H1 (cell line): ENCODE results near the gene NCBP2. TPM values are rescaled to one million over a fixed set of nuclear protein-coding genes. Genes with fewer than 3 reads are reported as not detected.

Source experiments
- CTCF ChIA-PET: fragments of 300-600 bp; sonication (Branson Sonifier 250); formaldehyde crosslinking; loops from one replicate; lab custom pipeline; 2021; ENCODE audit not compliant: partially characterized antibody; lab: Charles Lee
- POLR2A ChIA-PET: fragments of 300-600 bp; sonication (Branson Sonifier 250); formaldehyde crosslinking; loops from one replicate; lab custom pipeline; 2021; ENCODE audit warnings: inconsistent platforms; ENCODE audit not compliant: partially characterized antibody; lab: Charles Lee
- DNase-seq, 2 experiments: peaks; one replicate each; pipeline versions ENCODE4 v3.0.0 to v3.0.0-alpha.2; 2010 to 2022; ENCODE audit warnings: low spot score in 2 of 2, low read depth in 1 of 2, mixed read lengths in 1 of 2
- FAIRE-seq: peaks from 2 replicates; lab custom pipeline; 2011; peaks lifted over from hg19 to GRCh38; lab: Jason Lieb, UNC
- H2AFZ ChIP-seq: 2 replicates; pipeline ENCODE4 v1.8.1; 2012; ENCODE audit warnings: low read length, inconsistent platforms
- H2AK5ac ChIP-seq: 2 replicates; pipeline ENCODE4 v1.6.1; 2013; ENCODE audit warnings: low read depth, low read length
- H2BK120ac ChIP-seq: replicated peaks from 2 replicates; pipeline ENCODE3; 2013; ENCODE audit warnings: low read depth, low read length, inconsistent platforms
- H2BK12ac ChIP-seq: 2 replicates; pipeline ENCODE4 v1.6.1; 2013; ENCODE audit warnings: low read depth, low read length
- H2BK15ac ChIP-seq: 2 replicates; pipeline ENCODE4 v1.6.1; 2013; ENCODE audit warnings: low read length
- H2BK20ac ChIP-seq: 2 replicates; pipeline ENCODE4 v1.6.1; 2013; ENCODE audit warnings: low read length
- H2BK5ac ChIP-seq: 2 replicates; pipeline ENCODE4 v1.6.1; 2013; ENCODE audit warnings: low read depth, low read length
- H3K14ac ChIP-seq: 2 replicates; pipeline ENCODE4 v1.6.1; 2013; ENCODE audit warnings: inconsistent platforms; ENCODE audit not compliant: insufficient read length
- H3K18ac ChIP-seq: 2 replicates; pipeline ENCODE4 v1.6.1; 2013; ENCODE audit warnings: low read length; ENCODE audit errors: extremely low read depth
- H3K23ac ChIP-seq: 2 replicates; pipeline ENCODE4 v1.6.1; 2013; ENCODE audit warnings: inconsistent platforms; ENCODE audit not compliant: insufficient read length
- H3K23me2 ChIP-seq: 2 replicates; pipeline ENCODE4 v1.6.1; 2013; ENCODE audit warnings: low read depth, low read length
- H3K27ac ChIP-seq: 2 replicates; pipeline ENCODE4 v1.6.1; 2011; ENCODE audit warnings: low read depth, low read length, inconsistent platforms
- H3K27me3 ChIP-seq, 4 experiments: replicated peaks in 1 of 4; 1 replicate in 1 of 4; 2 replicates in 3 of 4; pipeline versions ENCODE4 v1.6.1 to v1.8.1; 2011 to 2013; ENCODE audit warnings: low read length in 3 of 4, mild to moderate bottlenecking in 3 of 4, inconsistent platforms in 2 of 4, mixed read lengths in 2 of 4, moderate library complexity in 1 of 4; ENCODE audit not compliant: control insufficient read depth in 3 of 4, insufficient read depth in 3 of 4; ENCODE audit errors: extremely low read depth in 1 of 4
- H3K36me3 ChIP-seq, 4 experiments: 2 replicates each; pipeline versions ENCODE4 v1.6.1 to v1.8.1; 2011 to 2013; ENCODE audit warnings: mild to moderate bottlenecking in 4 of 4, low read length in 3 of 4, moderate library complexity in 2 of 4, control low read depth in 1 of 4, inconsistent platforms in 1 of 4; ENCODE audit not compliant: insufficient read depth in 4 of 4, control insufficient read depth in 2 of 4
- H3K4ac ChIP-seq: replicated peaks from 2 replicates; pipeline ENCODE3; 2013; ENCODE audit warnings: low read length, low read depth, mixed read lengths, inconsistent platforms; ENCODE audit not compliant: insufficient read length
- H3K4me1 ChIP-seq, 4 experiments: replicated peaks in 1 of 4; 1 replicate in 1 of 4; 2 replicates in 3 of 4; pipeline versions ENCODE4 v1.6.1 to v1.8.1; 2011 to 2013; ENCODE audit warnings: low read length in 3 of 4, inconsistent platforms in 2 of 4, mixed read lengths in 1 of 4; ENCODE audit not compliant: insufficient read depth in 4 of 4, control insufficient read depth in 3 of 4
- H3K4me2 ChIP-seq, 2 experiments: 2 replicates each; pipeline versions ENCODE4 v1.6.1 to v1.8.1; 2011 to 2013; ENCODE audit warnings: low read depth in 2 of 2, low read length in 2 of 2, control low read depth in 1 of 2, inconsistent platforms in 1 of 2, mild to moderate bottlenecking in 1 of 2; ENCODE audit not compliant: insufficient read depth in 1 of 2
- H3K4me3 ChIP-seq, 4 experiments: fragments of 200-600, 300-600 bp in 1 of 4; sonication (generic), shearing (Covaris generic), sonication (Bioruptor Twin) in 1 of 4; 2 replicates each; pipeline versions ENCODE4 v1.5.1 to v1.8.1; 2011 to 2016; ENCODE audit warnings: low read length in 4 of 4, low read depth in 3 of 4, control low read depth in 2 of 4, inconsistent platforms in 2 of 4, mild to moderate bottlenecking in 2 of 4, mixed read lengths in 1 of 4, moderate library complexity in 1 of 4; ENCODE audit not compliant: insufficient read depth in 2 of 4; ENCODE audit errors: extremely low read depth in 1 of 4
- H3K56ac ChIP-seq: replicated peaks from 2 replicates; pipeline ENCODE3; 2013; ENCODE audit warnings: low read depth, mild to moderate bottlenecking, mixed read lengths, low read length, inconsistent platforms; ENCODE audit not compliant: insufficient read length
- H3K79me1 ChIP-seq: 2 replicates; pipeline ENCODE4 v1.6.1; 2013; ENCODE audit warnings: low read depth, low read length, control low read depth
- H3K79me2 ChIP-seq, 2 experiments: 2 replicates each; pipeline versions ENCODE4 v1.6.1 to v1.8.1; 2012 to 2013; ENCODE audit warnings: low read length in 2 of 2, mild to moderate bottlenecking in 2 of 2, inconsistent platforms in 1 of 2; ENCODE audit not compliant: insufficient read depth in 2 of 2, control insufficient read depth in 1 of 2
- H3K9ac ChIP-seq, 4 experiments: replicated peaks in 1 of 4; 1 replicate in 1 of 4; 2 replicates in 3 of 4; pipeline versions ENCODE4 v1.6.1 to v1.8.1; 2011 to 2013; ENCODE audit warnings: low read depth in 3 of 4, low read length in 3 of 4, control low read depth in 2 of 4, mild to moderate bottlenecking in 2 of 4, moderate library complexity in 2 of 4, inconsistent platforms in 1 of 4; ENCODE audit errors: extremely low read depth in 1 of 4
- H3K9me3 ChIP-seq, 2 experiments: 2 replicates each; pipeline versions ENCODE4 v1.6.1 to v1.8.1; 2012 to 2013; ENCODE audit warnings: mild to moderate bottlenecking in 2 of 2, moderate library complexity in 2 of 2, control low read depth in 1 of 2, inconsistent platforms in 1 of 2, low read depth in 1 of 2, low read length in 1 of 2, mixed read lengths in 1 of 2; ENCODE audit not compliant: insufficient read depth in 2 of 2
- H4K20me1 ChIP-seq, 2 experiments: replicated peaks in 1 of 2; 2 replicates each; pipeline versions ENCODE3 to v1.8.1; 2011 to 2013; ENCODE audit warnings: inconsistent platforms in 2 of 2, low read length in 2 of 2, mild to moderate bottlenecking in 1 of 2; ENCODE audit not compliant: insufficient read depth in 2 of 2, control insufficient read depth in 1 of 2
- H4K5ac ChIP-seq: 2 replicates; pipeline ENCODE4 v1.6.1; 2013; ENCODE audit warnings: low read length, low read depth, mixed read lengths, inconsistent platforms; ENCODE audit not compliant: insufficient read length
- H4K8ac ChIP-seq: 2 replicates; pipeline ENCODE4 v1.8.0; 2013; ENCODE audit warnings: mild to moderate bottlenecking, moderate library complexity, low read length, inconsistent platforms; ENCODE audit not compliant: insufficient read depth; ENCODE audit errors: extremely low read depth
- H4K91ac ChIP-seq: replicated peaks from 2 replicates; pipeline ENCODE3; 2013; ENCODE audit warnings: low read length, mixed read lengths, inconsistent platforms; ENCODE audit not compliant: insufficient read length
- HDAC2 ChIP-seq, 2 experiments: fragments of 300-600 bp in 1 of 2; sonication (generic) in 1 of 2; IDR thresholded peaks; 2 replicates each; pipeline ENCODE4 v1.6.1; 2011 to 2012; ENCODE audit warnings: low read depth in 2 of 2, low read length in 2 of 2, mild to moderate bottlenecking in 2 of 2, moderate library complexity in 2 of 2, borderline replicate concordance in 1 of 2, inconsistent platforms in 1 of 2
- JUND ChIP-seq: IDR thresholded peaks from 2 replicates; pipeline ENCODE4 v1.6.1; 2011; ENCODE audit warnings: mild to moderate bottlenecking, improper control_type of control experiment, low read length
- PHF8 ChIP-seq: fragments of 200-600 bp; sonication (generic); conservative IDR thresholded peaks from 2 replicates; pipeline ENCODE4 v1.7.1; 2012; ENCODE audit warnings: low read depth, mild to moderate bottlenecking, inconsistent platforms, low read length, moderate library complexity
- SIN3A ChIP-seq, 2 experiments: IDR thresholded peaks in 1 of 2; conservative IDR thresholded peaks in 1 of 2; 2 replicates each; pipeline ENCODE4 v1.6.1; 2011 to 2012; ENCODE audit warnings: low read length in 2 of 2, improper control_type of control experiment in 1 of 2, low read depth in 1 of 2, mild to moderate bottlenecking in 1 of 2
- WGBS, 2 experiments: shearing (Covaris generic) in 1 of 2; methylation state at CpG; one replicate each; pipeline versions ENCODE4 v1.1.6 to v1.1.7; 2013 to 2015; ENCODE audit warnings: low lambda C conversion rate in 2 of 2, mixed read lengths in 2 of 2, inconsistent platforms in 1 of 2, low coverage in 1 of 2, missing lambda C conversion rate in 1 of 2; ENCODE audit not compliant: insufficient replicate concordance in 2 of 2, insufficient coverage in 1 of 2, insufficient read length in 1 of 2; ENCODE audit errors: extremely low coverage in 1 of 2, missing lambda C conversion rate in 1 of 2; 5-methylcytosine and 5-hydroxymethylcytosine counted together
- polyA plus RNA-seq, 7 experiments: library from polyadenylated mRNA; depleted of rRNA in 3 of 7; stranded (reverse) in 5 of 7; unstranded in 2 of 7; fragments of >200 nt in 5 of 7; fragments of 200-250 nt in 2 of 7; gene quantifications; 1 replicate in 5 of 7; 2 replicates in 1 of 7; 4 replicates in 1 of 7; pipeline versions ENCODE4 v1.2.1 to v1.2.3, GENCODE V29; 2011 to 2013; ENCODE audit warnings: missing spikeins in 2 of 7, mixed read lengths in 2 of 7
- total RNA-seq: library from RNA; stranded (reverse); fragmentation: NEBNext Ultra II Directional; extraction: Animal tissue kit (Norgen Biotek cat#: 25700); gene quantifications from 2 replicates; pipeline ENCODE4 v1.2.1, GENCODE V29; 2021

Gene NCBP2
- total and polyA plus RNA-seq, 2 of the 8 experiments (the other 6 are each of a cell fraction or from before 2014, with no cell fraction given), result 34.1 to 100 TPM

DNA sequence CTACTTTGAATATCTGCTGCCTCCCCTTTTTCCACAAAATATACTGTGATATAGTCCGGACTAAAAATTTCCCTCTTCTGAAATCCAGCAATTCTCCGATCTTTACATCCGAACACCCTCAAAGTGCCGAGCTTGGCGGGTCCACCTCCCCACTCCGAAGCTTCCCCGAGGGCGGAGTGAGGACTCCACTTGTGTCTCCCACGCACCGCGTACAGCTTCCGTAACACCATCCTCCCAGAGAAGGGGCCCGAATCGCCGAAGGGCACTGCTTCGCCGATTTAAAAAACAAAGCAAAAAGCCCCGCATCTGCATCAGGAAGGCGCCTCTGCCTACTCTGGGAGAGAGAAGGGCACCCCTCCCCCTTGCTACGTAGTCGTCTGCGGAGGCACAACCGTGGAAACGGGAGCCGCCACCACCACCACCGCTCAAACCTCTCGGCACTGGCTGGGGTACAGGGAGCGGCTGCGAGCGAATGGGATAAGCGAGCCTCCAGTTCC is 551 bp downstream of the NCBP2 start:
- peak overlapping the region; percentile 33 for H3K4ac ChIP-seq
- POLR2A ChIA-PET, result interaction anchor here (0.7 to 2.6 kb wide), 16 partner anchors 9 to 437 kb away, joined by 3 to 11 read pairs (median 4); partner anchors contain the start of genes FBXO45, SENP5 and WDR53

More for the DNA sequence above, 551 bp downstream of the NCBP2 start:
- Histone ChIP-seq H3K36me3 (peaks cover 9 to 28% (median 21%) of the 10 kb centered on the region in 4 experiments), H3K18ac (peak overlapping the region; percentile 87), H3K27ac (peak overlapping the region; percentile 87), H4K91ac (peak overlapping the region; percentile 98), H3K27me3 (no peaks in the 10 kb centered on the region), H2AFZ (peak overlapping the region; percentile 59; the same call in 1 of the 2 replicates), H3K79me1 (peaks cover 9% of the 10 kb centered on the region; the same call in 1 of the 2 replicates), H3K4me3 (peak overlapping the region; percentile 78 to 99 (median 89)), H3K56ac (peak overlapping the region; percentile 98), H2BK15ac (no peak overlapping the region), H2AK5ac (no peak overlapping the region), H3K4me2 (peak overlapping the region; percentile 76 to 92), H3K23me2 (peaks cover 6% of the 10 kb centered on the region), H4K8ac (peak overlapping the region; percentile 97), H2BK20ac (peak overlapping the region; percentile 61; the same call in 1 of the 2 replicates), H3K9ac (peak overlapping the region; percentile 68 to 92 (median 82)), H2BK5ac (peak overlapping the region; percentile 89), H3K4me1 (peaks cover 3 to 8% (median 4%) of the 10 kb centered on the region in 4 experiments), H3K23ac (no peak overlapping the region), H3K14ac (no peak overlapping the region), H3K9me3 (no peaks in the 10 kb centered on the region), H2BK120ac (no peak overlapping the region), H4K5ac (peak overlapping the region; percentile 83), H2BK12ac (no peak overlapping the region), H4K20me1 (peaks cover 0 to 9% of the 10 kb centered on the region in 2 experiments), H3K79me2 (peaks cover 17 to 47% of the 10 kb centered on the region in 2 experiments)
- 2% methylated on average over 14 of the region's 31 CpGs; no CpG with 5 or more reads in 1 of the 2 experiments for WGBS, 2 experiments
- CTCF ChIA-PET, result interaction anchor here (0.6 to 2.4 kb wide), 7 partner anchors 9 to 417 kb away, joined by 3 to 7 read pairs (median 4); no protein-coding TSS in a partner anchor
- DNase-seq (no peak), FAIRE-seq (no peak)
- 0 out of 2 replicates have a peak, but pooled peaks have one; percentile 6 for TF ChIP-seq PHF8
- TF ChIP-seq JUND, result no peak
- TF ChIP-seq SIN3A (conservative IDR thresholded peaks at IDR 0.05 in 1 of 2, IDR thresholded peaks at IDR 0.05 in 1 of 2; ENCODE audit: low read depth in 1 of 2, low read length in 2 of 2), result peak in 1 of 2 experiments; percentile 19; a peak in 1 of 4 replicates
- no peak for TF ChIP-seq HDAC2 (IDR thresholded peaks at IDR 0.05; ENCODE audit: borderline replicate concordance in 1 of 2, low read depth in 2 of 2, low read length in 2 of 2)
